ENCODE data around the gene TBC1D5.

Gene TBC1D5

GRCh38 chr3:17430582-17430981, 311.8 kb downstream of the TBC1D5 start:
- TF ChIP-seq CTCF (IDR thresholded peaks at IDR 0.05; ENCODE audit: insufficient read depth, low read depth, low read length, missing control alignments): no peak
- no peak for DNase-seq (ENCODE audit: low read depth)
- H3K4me3 ChIP-seq (ENCODE audit: low read depth, low read length): no peak overlapping the region

- H3K4me3 ChIP-seq (ENCODE audit: low read depth, low read length): no peak overlapping the region
- TF ChIP-seq CTCF (IDR thresholded peaks at IDR 0.05; ENCODE audit: insufficient read depth, low read depth, low read length, missing control alignments): no peak
- DNase-seq (ENCODE audit: low read depth): peak; percentile 5
Measured at GRCh38 chr3:17423786-17424536, 318.5 kb downstream of the TBC1D5 start.

GRCh38 chr3:17422636-17423035, 319.8 kb downstream of the TBC1D5 start:
- H3K4me3 ChIP-seq (ENCODE audit: low read depth, low read length): no peak overlapping the region
- no peak for DNase-seq (ENCODE audit: low read depth)
- TF ChIP-seq CTCF (IDR thresholded peaks at IDR 0.05; ENCODE audit: insufficient read depth, low read depth, low read length, missing control alignments): no peak

- DNase-seq (ENCODE audit: low read depth): no peak
Measured at GRCh38 chr3:17420668-17421067, 321.8 kb downstream of the TBC1D5 start.

GRCh38 chr3:17412950-17413530, 329.4 kb downstream of the TBC1D5 start:
- DNase-seq (ENCODE audit: low read depth): peak; percentile 78
- no peak overlapping the region for H3K4me3 ChIP-seq (ENCODE audit: low read depth, low read length)
- TF ChIP-seq CTCF (IDR thresholded peaks at IDR 0.05; ENCODE audit: insufficient read depth, low read depth, low read length, missing control alignments): peak; percentile 74

More at GRCh38 chr3:17420668-17421067, 321.8 kb downstream of the TBC1D5 start:
- H3K4me3 ChIP-seq (ENCODE audit: low read depth, low read length): no peak overlapping the region
- no peak for TF ChIP-seq CTCF (IDR thresholded peaks at IDR 0.05; ENCODE audit: insufficient read depth, low read depth, low read length, missing control alignments)

- H3K4me3 ChIP-seq (ENCODE audit: low read depth, low read length): no peak overlapping the region
- no peak for DNase-seq (ENCODE audit: low read depth)
- no peak for TF ChIP-seq CTCF (IDR thresholded peaks at IDR 0.05; ENCODE audit: insufficient read depth, low read depth, low read length, missing control alignments)
Measured at GRCh38 chr3:17411157-17411877, 331.1 kb downstream of the TBC1D5 start.

All from GM12865 (cell line).